ENCODE results near the gene SH3BP5. TPM values are rescaled to one million over a fixed set of nuclear protein-coding genes. Genes with fewer than 3 reads are reported as not detected.
"Not testable (repeated sequence)": the region's sequence is repeated elsewhere in the genome, so short reads cannot be mapped to it uniquely, and the experiment has no call there.

Gene SH3BP5
- total RNA-seq, 6 experiments from 2014 or later = 8.9 to 19.2 (median 13.8) TPM

DNA sequence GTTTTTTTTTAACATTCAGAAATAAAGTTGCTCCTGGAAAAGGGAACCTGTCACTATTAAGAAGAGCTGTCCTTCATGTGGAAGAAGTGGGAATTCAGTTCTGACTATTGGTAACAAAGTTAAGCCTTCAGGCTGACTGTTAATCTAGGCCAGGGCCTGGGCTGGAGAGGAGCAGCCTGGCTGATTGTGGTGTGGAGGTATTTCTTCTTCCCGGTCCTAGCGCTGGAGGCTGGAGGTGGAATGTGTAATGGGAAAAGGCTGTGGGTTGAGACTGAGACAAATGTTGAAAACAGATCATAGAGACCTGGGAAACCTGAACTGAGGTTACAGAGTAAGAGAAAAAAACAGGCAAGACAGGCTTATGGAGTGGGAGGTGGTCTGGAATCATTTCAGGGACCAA lies 23.8 kb upstream of the SH3BP5 start:
- DNase-seq = no peak
- H3K27ac ChIP-seq = no peak overlapping the region
- no peak for TF ChIP-seq POLR2A (IDR thresholded peaks at IDR 0.05)
- TF ChIP-seq, protein P1, sequence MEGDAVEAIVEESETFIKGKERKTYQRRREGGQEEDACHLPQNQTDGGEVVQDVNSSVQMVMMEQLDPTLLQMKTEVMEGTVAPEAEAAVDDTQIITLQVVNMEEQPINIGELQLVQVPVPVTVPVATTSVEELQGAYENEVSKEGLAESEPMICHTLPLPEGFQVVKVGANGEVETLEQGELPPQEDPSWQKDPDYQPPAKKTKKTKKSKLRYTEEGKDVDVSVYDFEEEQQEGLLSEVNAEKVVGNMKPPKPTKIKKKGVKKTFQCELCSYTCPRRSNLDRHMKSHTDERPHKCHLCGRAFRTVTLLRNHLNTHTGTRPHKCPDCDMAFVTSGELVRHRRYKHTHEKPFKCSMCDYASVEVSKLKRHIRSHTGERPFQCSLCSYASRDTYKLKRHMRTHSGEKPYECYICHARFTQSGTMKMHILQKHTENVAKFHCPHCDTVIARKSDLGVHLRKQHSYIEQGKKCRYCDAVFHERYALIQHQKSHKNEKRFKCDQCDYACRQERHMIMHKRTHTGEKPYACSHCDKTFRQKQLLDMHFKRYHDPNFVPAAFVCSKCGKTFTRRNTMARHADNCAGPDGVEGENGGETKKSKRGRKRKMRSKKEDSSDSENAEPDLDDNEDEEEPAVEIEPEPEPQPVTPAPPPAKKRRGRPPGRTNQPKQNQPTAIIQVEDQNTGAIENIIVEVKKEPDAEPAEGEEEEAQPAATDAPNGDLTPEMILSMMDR (IDR thresholded peaks at IDR 0.05) = no peak

GRCh38 chr3:15355086-15355485 lies 22.7 kb upstream of the SH3BP5 start:
- WGBS (ENCODE audit: insufficient coverage, low coverage, low lambda C conversion rate, missing lambda C conversion rate) = 73% methylated on average over 1 of the region's 1 CpG
- H3K4me3 ChIP-seq = no peak overlapping the region
- no peaks in the 10 kb centered on the region for H3K36me3 ChIP-seq
- no peak for DNase-seq
- no peak for ATAC-seq
- intact Hi-C loops (cut with DNase I) = no loop called here
- H3K27ac ChIP-seq = no peak overlapping the region
- no peaks in the 10 kb centered on the region for H3K27me3 ChIP-seq
- H3K9me3 ChIP-seq = no peaks in the 10 kb centered on the region
- TF ChIP-seq POLR2A (IDR thresholded peaks at IDR 0.05) = no peak
- TF ChIP-seq, protein P1 (IDR thresholded peaks at IDR 0.05) = no peak
- H3K4me1 ChIP-seq = no peaks in the 10 kb centered on the region

More for the DNA sequence above, 23.8 kb upstream of the SH3BP5 start:
- H3K36me3 ChIP-seq = no peaks in the 10 kb centered on the region
- H3K4me1 ChIP-seq = no peaks in the 10 kb centered on the region
- H3K9me3 ChIP-seq = no peaks in the 10 kb centered on the region
- intact Hi-C loops (cut with DNase I) = no loop called here
- 94% methylated on average over 2 of the region's 2 CpGs for WGBS (ENCODE audit: insufficient coverage, low coverage, low lambda C conversion rate, missing lambda C conversion rate)
- H3K27me3 ChIP-seq = no peaks in the 10 kb centered on the region
- no peak overlapping the region for H3K4me3 ChIP-seq
- no peak for ATAC-seq

DNA sequence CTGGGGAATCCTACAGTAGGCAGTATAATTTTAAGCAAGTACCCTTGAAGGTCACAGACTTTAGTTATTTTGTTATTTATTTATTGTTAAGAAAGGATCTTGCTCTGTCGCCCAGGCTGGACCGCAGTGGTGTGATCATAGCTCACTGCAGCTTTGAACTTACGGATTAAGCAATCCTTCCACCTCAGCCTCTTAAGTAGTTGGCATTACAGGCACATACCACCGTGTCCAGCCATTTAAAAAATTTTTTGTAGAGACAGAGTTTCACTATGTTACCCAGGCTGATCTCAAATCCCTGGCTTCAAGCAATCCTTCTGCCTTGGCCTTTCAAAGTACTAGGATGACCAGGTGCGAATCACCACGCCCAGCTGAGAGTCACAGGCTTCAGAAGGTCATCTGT lies 22.1 kb upstream of the SH3BP5 start:
- H3K27ac ChIP-seq = no peak overlapping the region
- H3K27me3 ChIP-seq = no peaks in the 10 kb centered on the region
- no peaks in the 10 kb centered on the region for H3K9me3 ChIP-seq
- no peak for DNase-seq
- intact Hi-C loops (cut with DNase I) = no loop called here
- H3K4me3 ChIP-seq = no peak overlapping the region
- no peaks in the 10 kb centered on the region for H3K36me3 ChIP-seq
- TF ChIP-seq POLR2A (IDR thresholded peaks at IDR 0.05) = no peak
- TF ChIP-seq, protein P1 (IDR thresholded peaks at IDR 0.05) = no peak
- H3K4me1 ChIP-seq = no peaks in the 10 kb centered on the region
- ATAC-seq = no peak
- 83% methylated on average over 1 of the region's 6 CpGs for WGBS (ENCODE audit: insufficient coverage, low coverage, low lambda C conversion rate, missing lambda C conversion rate)

GRCh38 chr3:15350141-15350540 lies 17.8 kb upstream of the SH3BP5 start:
- no peaks in the 10 kb centered on the region for H3K27me3 ChIP-seq
- H3K4me3 ChIP-seq = no peak overlapping the region
- no peaks in the 10 kb centered on the region for H3K36me3 ChIP-seq
- DNase-seq (no peak), ATAC-seq (no peak)
- H3K9me3 ChIP-seq = no peaks in the 10 kb centered on the region
- 96% methylated on average over 3 of the region's 3 CpGs for WGBS (ENCODE audit: insufficient coverage, low coverage, low lambda C conversion rate, missing lambda C conversion rate)
- no peak for TF ChIP-seq POLR2A (IDR thresholded peaks at IDR 0.05)
- TF ChIP-seq, protein P1 (IDR thresholded peaks at IDR 0.05) = no peak
- intact Hi-C loops (cut with DNase I) = no loop called here
- H3K4me1 ChIP-seq = peaks cover 0 to 7% (median 4%) of the 10 kb centered on the region in 4 donors
- no peak overlapping the region for H3K27ac ChIP-seq

DNA sequence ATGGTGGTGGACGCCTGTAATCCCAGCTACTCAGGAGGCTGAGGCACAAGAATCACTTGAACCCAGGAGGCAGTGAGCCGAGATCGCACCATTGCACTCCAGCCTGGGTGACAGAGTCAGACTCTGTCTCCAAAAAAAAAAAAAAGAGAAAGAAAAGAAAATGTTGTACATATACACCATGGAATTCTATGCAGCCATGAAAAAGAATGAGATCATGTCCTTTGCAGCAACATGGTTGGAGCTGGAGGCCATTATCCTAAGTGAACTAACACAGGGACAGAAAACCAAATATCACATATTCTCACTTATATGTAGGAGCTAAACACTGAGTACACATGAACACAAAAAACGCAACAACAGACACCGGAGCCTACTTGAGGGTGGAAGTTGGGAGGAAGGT lies 17.1 kb upstream of the SH3BP5 start:
- H3K4me3 ChIP-seq; H3K27me3 ChIP-seq; DNase-seq; H3K27ac ChIP-seq; intact Hi-C loops (cut with DNase I); H3K9me3 ChIP-seq; H3K36me3 ChIP-seq; ATAC-seq: not testable (repeated sequence)
- H3K4me1 ChIP-seq = peaks cover 0 to 13% (median 6%) of the 10 kb centered on the region in 4 donors
- 93% methylated on average over 3 of the region's 5 CpGs for WGBS (ENCODE audit: insufficient coverage, low coverage, low lambda C conversion rate, missing lambda C conversion rate)
